Raji (cell line): ENCODE data around the gene TEX29.

Experiments used
- POLR2A ChIP-seq: IDR thresholded peaks from 2 replicates; pipeline ENCODE4 v1.6.1; 2011; ENCODE audit warnings: low read depth, low read length, control low read depth; ENCODE audit not compliant: insufficient read depth

TEX29 gene

GRCh38 chr13:111304603-111305289 lies 15.7 kb upstream of the TEX29 start:
- no peak for TF ChIP-seq POLR2A

- TF ChIP-seq POLR2A = no peak
These were observed 7.4 kb upstream of the TEX29 start for GRCh38 chr13:111312944-111313590.

GRCh38 chr13:111313911-111314425 lies 6.5 kb upstream of the TEX29 start:
- TF ChIP-seq POLR2A = no peak

- TF ChIP-seq POLR2A = no peak
These were observed 5.6 kb upstream of the TEX29 start for GRCh38 chr13:111314852-111315251.

- no peak for TF ChIP-seq POLR2A
These were observed 5.0 kb upstream of the TEX29 start for GRCh38 chr13:111315347-111315995.

- TF ChIP-seq POLR2A = no peak
These were observed 4.2 kb upstream of the TEX29 start for GRCh38 chr13:111316161-111316730.

- no peak for TF ChIP-seq POLR2A
These were observed 3.3 kb upstream of the TEX29 start for GRCh38 chr13:111317042-111317550.

GRCh38 chr13:111317571-111318345 lies 2.7 kb upstream of the TEX29 start:
- TF ChIP-seq POLR2A = no peak

GRCh38 chr13:111318386-111318785 lies 2.1 kb upstream of the TEX29 start:
- TF ChIP-seq POLR2A = no peak

- no peak for TF ChIP-seq POLR2A
These were observed 921 bp upstream of the TEX29 start for GRCh38 chr13:111319521-111319920.

- TF ChIP-seq POLR2A = no peak
These were observed 1.8 kb downstream of the TEX29 start for GRCh38 chr13:111322001-111322915.

GRCh38 chr13:111322916-111323331 lies 2.5 kb downstream of the TEX29 start:
- no peak for TF ChIP-seq POLR2A

GRCh38 chr13:111323549-111323948 lies 3.1 kb downstream of the TEX29 start:
- no peak for TF ChIP-seq POLR2A
